ENCODE data around the gene EXOSC1. TPM values are rescaled to one million over a fixed set of nuclear protein-coding genes. Genes with fewer than 3 reads are reported as not detected.

The EXOSC1 gene
- polyA plus RNA-seq, 1 donor from 2014 or later = 33.5 TPM

DNA sequence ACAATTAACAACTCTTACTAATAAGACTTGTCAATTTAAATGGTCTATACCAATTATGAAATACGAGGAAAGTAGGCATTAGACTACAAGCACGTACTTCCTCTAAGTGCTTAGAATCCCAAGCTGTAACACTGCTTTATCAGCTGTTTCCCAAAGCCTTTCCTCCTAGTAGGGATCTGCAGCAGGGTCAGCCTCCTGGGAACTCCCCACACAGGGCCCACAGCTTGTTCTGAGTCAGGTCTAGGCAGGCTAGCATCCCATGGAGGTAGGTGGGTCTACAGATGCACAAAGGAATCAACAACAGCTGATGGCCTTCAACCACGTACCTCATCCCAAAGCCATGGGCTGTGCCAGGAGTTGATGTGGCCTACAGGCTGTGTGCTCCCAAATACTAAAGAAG is 37.7 kb upstream of the EXOSC1 start:
- no peak overlapping the region for H3K4me2 ChIP-seq (ENCODE audit: low read length)
- H3K9me3 ChIP-seq (ENCODE audit: low read length) = no peaks in the 10 kb centered on the region
- no peak overlapping the region for H3K27ac ChIP-seq (ENCODE audit: low read length)
- peaks cover 8% of the 10 kb centered on the region for H3K36me3 ChIP-seq (ENCODE audit: insufficient read depth, low read length)
- H3K79me2 ChIP-seq (replicated peaks; ENCODE audit: insufficient read depth, low read length) = peaks cover 11% of the 10 kb centered on the region
- H3K9ac ChIP-seq (ENCODE audit: low read length) = no peak overlapping the region
- H3K4me3 ChIP-seq (ENCODE audit: low read length) = no peak overlapping the region
- no peaks in the 10 kb centered on the region for H3K27me3 ChIP-seq (ENCODE audit: insufficient read depth, low read depth, low read length)
- H3F3A ChIP-seq (ENCODE audit: insufficient read depth, low read length, poor library complexity, severe bottlenecking) = no peaks in the 10 kb centered on the region
- H3K9me2 ChIP-seq (ENCODE audit: insufficient read depth, low read length) = no peaks in the 10 kb centered on the region
- no peaks in the 10 kb centered on the region for H4K20me1 ChIP-seq (ENCODE audit: insufficient read depth)
- H2AFZ ChIP-seq (ENCODE audit: low read depth, low read length) = no peak overlapping the region
- TF ChIP-seq REST (IDR thresholded peaks at IDR 0.05; ENCODE audit: borderline replicate concordance) = no peak
- TF ChIP-seq, protein P1, sequence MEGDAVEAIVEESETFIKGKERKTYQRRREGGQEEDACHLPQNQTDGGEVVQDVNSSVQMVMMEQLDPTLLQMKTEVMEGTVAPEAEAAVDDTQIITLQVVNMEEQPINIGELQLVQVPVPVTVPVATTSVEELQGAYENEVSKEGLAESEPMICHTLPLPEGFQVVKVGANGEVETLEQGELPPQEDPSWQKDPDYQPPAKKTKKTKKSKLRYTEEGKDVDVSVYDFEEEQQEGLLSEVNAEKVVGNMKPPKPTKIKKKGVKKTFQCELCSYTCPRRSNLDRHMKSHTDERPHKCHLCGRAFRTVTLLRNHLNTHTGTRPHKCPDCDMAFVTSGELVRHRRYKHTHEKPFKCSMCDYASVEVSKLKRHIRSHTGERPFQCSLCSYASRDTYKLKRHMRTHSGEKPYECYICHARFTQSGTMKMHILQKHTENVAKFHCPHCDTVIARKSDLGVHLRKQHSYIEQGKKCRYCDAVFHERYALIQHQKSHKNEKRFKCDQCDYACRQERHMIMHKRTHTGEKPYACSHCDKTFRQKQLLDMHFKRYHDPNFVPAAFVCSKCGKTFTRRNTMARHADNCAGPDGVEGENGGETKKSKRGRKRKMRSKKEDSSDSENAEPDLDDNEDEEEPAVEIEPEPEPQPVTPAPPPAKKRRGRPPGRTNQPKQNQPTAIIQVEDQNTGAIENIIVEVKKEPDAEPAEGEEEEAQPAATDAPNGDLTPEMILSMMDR (IDR thresholded peaks at IDR 0.05; ENCODE audit: poor library complexity, severe bottlenecking) = no peak
- TF ChIP-seq EZH2 (IDR thresholded peaks at IDR 0.05; ENCODE audit: borderline replicate concordance, insufficient read depth, low read length, poor library complexity, severe bottlenecking) = no peak
- TF ChIP-seq SMC3 (conservative IDR thresholded peaks at IDR 0.05; ENCODE audit: poor library complexity) = no peak
- TF ChIP-seq POLR2AphosphoS5 (IDR thresholded peaks at IDR 0.05) = no peak
- TF ChIP-seq MXI1 (conservative IDR thresholded peaks at IDR 0.05; ENCODE audit: poor library complexity, severe bottlenecking) = no peak
- no peak for TF ChIP-seq RAD21 (conservative IDR thresholded peaks at IDR 0.05)
- TF ChIP-seq TAF1 (IDR thresholded peaks at IDR 0.05; ENCODE audit: low read depth) = no peak
- no peak for TF ChIP-seq EP300 (conservative IDR thresholded peaks at IDR 0.05; ENCODE audit: poor library complexity, severe bottlenecking)

DNA sequence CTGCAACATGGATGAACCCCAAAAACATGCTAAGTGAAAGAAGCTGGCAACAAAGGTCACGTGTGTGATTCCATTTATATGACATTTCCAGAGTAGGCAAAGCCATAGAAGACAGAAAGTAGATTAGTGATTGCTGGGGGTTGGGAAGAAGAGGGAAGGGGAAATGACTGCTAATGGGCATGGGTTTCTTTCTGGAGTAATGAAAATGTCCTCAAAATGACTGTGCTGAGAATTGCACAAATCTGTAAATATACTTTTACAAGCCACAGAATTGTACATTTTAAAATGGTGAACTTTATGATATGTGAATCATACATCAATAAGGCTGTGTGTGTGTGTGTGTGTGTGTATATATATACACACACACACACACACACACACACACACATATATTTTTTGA is 36.6 kb upstream of the EXOSC1 start:
- Histone ChIP-seq H3K79me2 (replicated peaks; ENCODE audit: insufficient read depth, low read length) (no peaks in the 10 kb centered on the region), H4K20me1 (ENCODE audit: insufficient read depth) (no peaks in the 10 kb centered on the region)
- TF ChIP-seq MXI1 (conservative IDR thresholded peaks at IDR 0.05; ENCODE audit: poor library complexity, severe bottlenecking) = no peak

GRCh38 chr10:97481071-97481470 is 35.3 kb upstream of the EXOSC1 start:
- no peak for TF ChIP-seq EP300 (conservative IDR thresholded peaks at IDR 0.05; ENCODE audit: poor library complexity, severe bottlenecking)
- TF ChIP-seq EZH2 (IDR thresholded peaks at IDR 0.05; ENCODE audit: borderline replicate concordance, insufficient read depth, low read length, poor library complexity, severe bottlenecking) = no peak
- TF ChIP-seq, protein P1 (IDR thresholded peaks at IDR 0.05; ENCODE audit: poor library complexity, severe bottlenecking) = no peak
- no peak for TF ChIP-seq POLR2AphosphoS5 (IDR thresholded peaks at IDR 0.05)
- Histone ChIP-seq H3K36me3 (ENCODE audit: insufficient read depth, low read length) (peaks cover 13% of the 10 kb centered on the region), H3K9me3 (ENCODE audit: low read length) (no peaks in the 10 kb centered on the region)

More for the DNA sequence above, 36.6 kb upstream of the EXOSC1 start:
- H3K9ac ChIP-seq (ENCODE audit: low read length) = no peak overlapping the region
- no peaks in the 10 kb centered on the region for H3K9me2 ChIP-seq (ENCODE audit: insufficient read depth, low read length)
- H3K36me3 ChIP-seq (ENCODE audit: insufficient read depth, low read length) = peaks cover 8% of the 10 kb centered on the region
- H2AFZ ChIP-seq (ENCODE audit: low read depth, low read length) = no peak overlapping the region
- no peaks in the 10 kb centered on the region for H3K9me3 ChIP-seq (ENCODE audit: low read length)
- H3F3A ChIP-seq (ENCODE audit: insufficient read depth, low read length, poor library complexity, severe bottlenecking) = no peaks in the 10 kb centered on the region
- H3K27ac ChIP-seq (ENCODE audit: low read length) = no peak overlapping the region
- H3K4me2 ChIP-seq (ENCODE audit: low read length) = no peak overlapping the region
- no peaks in the 10 kb centered on the region for H3K27me3 ChIP-seq (ENCODE audit: insufficient read depth, low read depth, low read length)
- H3K4me3 ChIP-seq (ENCODE audit: low read length) = no peak overlapping the region

More at GRCh38 chr10:97481071-97481470, 35.3 kb upstream of the EXOSC1 start:
- no peaks in the 10 kb centered on the region for H3F3A ChIP-seq (ENCODE audit: insufficient read depth, low read length, poor library complexity, severe bottlenecking)
- H2AFZ ChIP-seq (ENCODE audit: low read depth, low read length) = no peak overlapping the region
- no peak overlapping the region for H3K9ac ChIP-seq (ENCODE audit: low read length)
- H3K4me3 ChIP-seq (ENCODE audit: low read length) = no peak overlapping the region
- H3K27me3 ChIP-seq (ENCODE audit: insufficient read depth, low read depth, low read length) = no peaks in the 10 kb centered on the region
- H3K4me2 ChIP-seq (ENCODE audit: low read length) = no peak overlapping the region
- no peaks in the 10 kb centered on the region for H4K20me1 ChIP-seq (ENCODE audit: insufficient read depth)
- H3K9me2 ChIP-seq (ENCODE audit: insufficient read depth, low read length) = no peaks in the 10 kb centered on the region
- H3K27ac ChIP-seq (ENCODE audit: low read length) = no peak overlapping the region
- H3K79me2 ChIP-seq (replicated peaks; ENCODE audit: insufficient read depth, low read length) = no peaks in the 10 kb centered on the region
